Stimulated activated CD4-positive, alpha-beta T cell treated with anti-CD3 and anti-CD28 coated beads, Interleukin-2, amount 100 ng/mL, for 48 hours (primary cell): Measurements from ENCODE around the gene ADAM10.
"Not testable (repeated sequence)": the region's sequence is repeated elsewhere in the genome, so short reads cannot be mapped to it uniquely, and the experiment has no call there.

Experiments used
- DNase-seq, 2 donors: peaks; one replicate each; pipeline ENCODE4 v3.0.0-alpha.2; 2020

ADAM10 gene

GRCh38 chr15:58665672-58666071 lies 83.8 kb downstream of the ADAM10 start:
- no peak for DNase-seq

GRCh38 chr15:58650102-58650501 lies 99.4 kb downstream of the ADAM10 start:
- DNase-seq, result no peak

- DNase-seq, result no peak
Measured at GRCh38 chr15:58649175-58649574, 100.3 kb downstream of the ADAM10 start.

- no peak for DNase-seq
Measured at GRCh38 chr15:58643996-58644395, 105.5 kb downstream of the ADAM10 start.

- no peak for DNase-seq
Measured at GRCh38 chr15:58641660-58642059, 107.8 kb downstream of the ADAM10 start.

- DNase-seq, result no peak
Measured at GRCh38 chr15:58639992-58640391, 109.5 kb downstream of the ADAM10 start.

GRCh38 chr15:58639002-58639756 lies 110.3 kb downstream of the ADAM10 start:
- DNase-seq, result no peak

GRCh38 chr15:58632789-58633188 lies 116.7 kb downstream of the ADAM10 start:
- no peak for DNase-seq

GRCh38 chr15:58631319-58631718 lies 118.2 kb downstream of the ADAM10 start:
- no peak for DNase-seq

GRCh38 chr15:58629625-58630024 lies 119.9 kb downstream of the ADAM10 start:
- DNase-seq, result no peak

GRCh38 chr15:58628206-58628947 lies 121.1 kb downstream of the ADAM10 start:
- DNase-seq, result no peak

GRCh38 chr15:58627701-58628100 lies 121.8 kb downstream of the ADAM10 start:
- no peak for DNase-seq

GRCh38 chr15:58627046-58627445 lies 122.5 kb downstream of the ADAM10 start:
- DNase-seq, result no peak

- no peak for DNase-seq
Measured at GRCh38 chr15:58626378-58626777, 123.1 kb downstream of the ADAM10 start.

- no peak for DNase-seq
Measured at GRCh38 chr15:58622877-58623276, 126.6 kb downstream of the ADAM10 start.

- DNase-seq, result not testable (repeated sequence)
Measured at GRCh38 chr15:58620268-58620667, 129.2 kb downstream of the ADAM10 start.

- DNase-seq, result no peak
Measured at GRCh38 chr15:58616171-58616570, 133.3 kb downstream of the ADAM10 start.

GRCh38 chr15:58611731-58612676 lies 137.5 kb downstream of the ADAM10 start:
- DNase-seq, result no peak

- no peak for DNase-seq
Measured at GRCh38 chr15:58608711-58609110, 140.8 kb downstream of the ADAM10 start.

GRCh38 chr15:58608129-58608590 lies 141.3 kb downstream of the ADAM10 start:
- DNase-seq, result no peak

GRCh38 chr15:58606577-58607080 lies 142.9 kb downstream of the ADAM10 start:
- DNase-seq, result no peak

GRCh38 chr15:58605931-58606530 lies 143.5 kb downstream of the ADAM10 start:
- DNase-seq, result no peak
